Ishikawa (cell line): Measurements from ENCODE around the gene DSTN.

ENCODE experiments used
- CEBPB ChIP-seq: IDR thresholded peaks from 2 replicates; pipeline ENCODE4 v1.6.1; 2012
- CREB1 ChIP-seq: IDR thresholded peaks from 2 replicates; pipeline ENCODE4 v1.6.1; 2012; ENCODE audit warnings: low read depth
- EGR1 ChIP-seq: IDR thresholded peaks from 2 replicates; pipeline ENCODE4 v1.6.1; 2012
- EP300 ChIP-seq: IDR thresholded peaks from 2 replicates; pipeline ENCODE4 v1.6.1; 2012; ENCODE audit warnings: borderline replicate concordance
- FOXM1 ChIP-seq: IDR thresholded peaks from 2 replicates; pipeline ENCODE4 v1.6.1; 2012; ENCODE audit warnings: low read depth, borderline replicate concordance
- MAX ChIP-seq: IDR thresholded peaks from 2 replicates; pipeline ENCODE4 v1.6.1; 2012
- NFIC ChIP-seq: IDR thresholded peaks from 2 replicates; pipeline ENCODE4 v1.6.1; 2012
- RAD21 ChIP-seq: IDR thresholded peaks from 2 replicates; pipeline ENCODE4 v1.6.1; 2012; ENCODE audit warnings: low read depth
- REST ChIP-seq: IDR thresholded peaks from 2 replicates; pipeline ENCODE4 v1.6.1; 2012; ENCODE audit warnings: low read depth, mild to moderate bottlenecking
- TAF1 ChIP-seq: IDR thresholded peaks from 2 replicates; pipeline ENCODE4 v1.6.1; 2012; ENCODE audit warnings: low read depth, mild to moderate bottlenecking
- TCF12 ChIP-seq: IDR thresholded peaks from 2 replicates; pipeline ENCODE4 v1.6.1; 2012; ENCODE audit warnings: low read depth
- TEAD4 ChIP-seq: IDR thresholded peaks from 2 replicates; pipeline ENCODE4 v1.6.1; 2012
- USF1 ChIP-seq: IDR thresholded peaks from 2 replicates; pipeline ENCODE4 v1.6.1; 2012
- YY1 ChIP-seq: IDR thresholded peaks from 2 replicates; pipeline ENCODE4 v1.6.1; 2012; ENCODE audit warnings: low read depth
- ZBTB7A ChIP-seq: IDR thresholded peaks from 2 replicates; pipeline ENCODE4 v1.6.1; 2012; ENCODE audit warnings: low read depth

The DSTN gene

GRCh38 chr20:17626217-17627007 lies 56.5 kb downstream of the DSTN start:
- TF ChIP-seq YY1 (no peak), EP300 (no peak)

DNA sequence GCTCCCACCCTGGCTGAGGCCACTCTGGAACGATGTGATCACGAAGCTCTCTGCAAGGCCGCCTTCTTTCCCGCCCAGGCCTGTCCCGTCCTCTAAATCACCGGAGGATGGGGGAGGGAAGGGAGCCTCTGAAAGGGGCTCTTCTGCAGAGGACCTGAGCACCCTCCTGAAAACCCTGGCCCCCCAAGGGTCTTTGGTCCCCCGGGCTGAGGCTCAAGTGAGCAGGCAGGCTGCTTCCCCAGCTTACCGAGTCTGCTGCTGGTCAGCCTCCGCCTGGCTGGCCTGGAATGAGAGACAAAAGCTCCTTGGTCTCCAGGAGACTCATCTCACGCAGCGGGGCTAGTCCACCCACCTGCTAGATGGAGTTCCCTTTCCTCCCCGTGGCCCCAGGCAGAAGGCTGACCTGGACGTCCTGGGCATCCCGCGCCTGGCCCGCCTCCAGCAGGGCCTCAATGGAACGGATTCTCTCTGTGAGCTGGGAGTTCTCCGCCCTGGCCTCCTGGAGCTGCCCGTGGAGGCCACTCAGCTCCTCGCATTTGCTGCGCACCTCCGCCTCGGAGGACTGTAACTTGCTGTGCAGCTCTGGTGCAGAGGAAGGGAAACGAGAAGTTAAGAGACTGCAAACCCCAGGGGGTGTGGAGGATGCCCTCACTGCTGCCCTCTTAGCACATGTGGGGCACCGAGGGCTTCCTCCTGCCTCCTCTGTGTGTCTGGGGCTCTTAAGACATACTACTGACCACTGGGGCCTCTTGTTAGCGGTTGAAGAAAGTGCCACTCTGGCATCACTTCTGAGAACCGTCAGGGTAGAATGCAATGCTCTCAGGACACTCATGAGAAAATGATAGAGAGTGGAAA lies 57.5 kb downstream of the DSTN start:
- TF ChIP-seq MAX (no peak), TAF1 (no peak), YY1 (no peak), EGR1 (no peak), CEBPB (no peak), RAD21 (no peak), USF1 (no peak), REST (no peak), FOXM1 (no peak), TCF12 (no peak), TEAD4 (no peak), ZBTB7A (no peak)

DNA sequence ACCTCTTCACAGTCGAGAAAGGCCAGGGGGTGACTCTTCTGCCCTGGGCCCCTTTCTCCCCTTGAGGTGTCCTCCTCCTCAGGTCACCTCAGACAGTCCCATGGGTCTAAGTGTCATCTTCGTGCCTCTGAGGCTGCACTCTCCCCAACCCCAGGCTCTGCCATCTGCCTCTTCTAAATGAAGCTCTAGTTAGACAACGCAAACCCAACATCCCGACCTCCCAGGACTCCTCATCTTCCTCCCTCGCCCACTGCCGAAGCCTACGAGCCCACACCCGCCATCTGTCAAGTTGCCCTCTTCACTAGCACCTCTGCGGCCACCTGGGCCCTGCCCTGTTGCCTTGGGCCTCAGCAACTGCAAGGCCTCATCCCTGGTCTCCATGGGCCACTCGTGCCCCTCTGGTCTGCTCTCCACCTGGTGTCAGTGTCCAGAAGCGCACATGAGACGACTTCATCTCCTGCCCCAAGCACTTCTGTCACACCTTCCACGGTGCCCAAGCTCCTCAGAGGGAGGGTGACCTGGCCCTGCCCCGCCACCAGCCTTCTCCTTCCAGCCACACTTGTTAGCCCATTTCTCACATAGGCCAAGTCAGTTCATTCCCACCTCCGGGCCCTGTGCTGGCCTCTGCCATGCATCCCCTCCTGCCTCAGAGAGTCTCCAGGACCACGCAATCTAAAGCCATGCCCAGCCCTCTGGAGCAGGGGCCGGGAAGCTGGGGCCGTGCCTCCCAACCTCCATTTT lies 58.4 kb downstream of the DSTN start:
- TF ChIP-seq TAF1: no peak
- no peak for TF ChIP-seq YY1
- TF ChIP-seq TEAD4: no peak
- TF ChIP-seq EP300: no peak
- TF ChIP-seq ZBTB7A: no peak
- TF ChIP-seq FOXM1: no peak
- no peak for TF ChIP-seq EGR1
- no peak for TF ChIP-seq NFIC
- TF ChIP-seq CEBPB: no peak
- TF ChIP-seq USF1: no peak
- no peak for TF ChIP-seq MAX
- TF ChIP-seq RAD21: no peak
- no peak for TF ChIP-seq CREB1
- no peak for TF ChIP-seq REST

DNA sequence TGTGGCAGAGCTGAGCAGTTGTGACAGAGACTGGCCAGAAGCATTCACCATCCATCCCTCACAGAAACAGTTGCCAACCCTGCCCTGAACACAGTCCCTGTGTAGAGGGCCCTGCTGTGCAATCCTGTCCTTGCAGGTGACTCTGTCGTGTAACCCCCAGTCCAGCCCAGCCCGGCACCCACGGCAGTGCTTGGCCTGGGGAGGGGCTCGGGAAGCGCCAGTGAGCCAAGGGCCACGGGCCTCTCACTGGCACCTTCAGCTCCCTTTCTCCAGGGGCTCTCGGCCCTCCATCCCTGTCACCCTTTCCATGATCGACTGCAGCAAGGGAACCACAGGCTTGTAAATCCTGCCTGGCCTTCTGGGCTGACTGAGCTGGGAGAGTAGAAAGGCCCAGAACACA lies 59.1 kb downstream of the DSTN start:
- TF ChIP-seq ZBTB7A (no peak), MAX (no peak), CREB1 (no peak), RAD21 (no peak), REST (no peak), TEAD4 (no peak), USF1 (no peak), FOXM1 (no peak), CEBPB (no peak), EP300 (no peak), YY1 (no peak), TCF12 (no peak), TAF1 (no peak), EGR1 (no peak)
